HepG2 (cell line): ENCODE data around the gene RNFT2. TPM values are rescaled to one million over a fixed set of nuclear protein-coding genes. Genes with fewer than 3 reads are reported as not detected.

ENCODE experiments used
- ATAC-seq: fragments of 200-7000 bp; cut with Tn5 transposase; 3 replicates; pipeline ENCODE4 v1.9.1; 2020; ENCODE audit warnings: mild to moderate bottlenecking, moderate library complexity
- BruUV-seq: library from RNA; stranded (reverse); fragments of 400-500 nt; replicated peaks from 2 replicates; lab custom pipeline; 2021; lab: Mats Ljungman, UMichigan
- CTCF ChIA-PET: fragments of 300-600 bp; formaldehyde crosslinking; extraction: SDS; loops from one replicate; lab custom pipeline; 2021; ENCODE audit warnings: low total read pairs, inconsistent platforms, low intra/inter-chr PET ratio; lab: Yijun Ruan, JAX
- POLR2A ChIA-PET: fragments of 350-600 bp; sonication (Branson Sonifier 250); formaldehyde crosslinking; loops from one replicate; lab custom pipeline; 2020; ENCODE audit warnings: antibody characterized with exemption, inconsistent platforms; lab: Yijun Ruan, JAX
- DNase-seq: peaks from one replicate; pipeline ENCODE4 v3.0.0-alpha.2; 2015; ENCODE audit warnings: low spot score
- FAIRE-seq: peaks from 3 replicates; lab custom pipeline; 2011; peaks lifted over from hg19 to GRCh38; lab: Jason Lieb, UNC
- H2AFZ ChIP-seq: one replicate; pipeline ENCODE4 v1.6.1; 2011; ENCODE audit warnings: low read length, inconsistent platforms
- H3K27ac ChIP-seq: fragments of 300-600 bp; 3 replicates; pipeline ENCODE4 v1.8.0; 2011; ENCODE audit warnings: mixed run types, mild to moderate bottlenecking, mixed read lengths, low read length, inconsistent platforms; ENCODE audit not compliant: insufficient read depth; ENCODE audit errors: extremely low read length
- H3K27me3 ChIP-seq, 2 experiments: fragments of 200-600 bp in 1 of 2; 2 replicates in 1 of 2; 3 replicates in 1 of 2; pipeline versions ENCODE4 v1.6.0 to v1.8.0; 2011; ENCODE audit warnings: low read length in 2 of 2, mild to moderate bottlenecking in 2 of 2, moderate library complexity in 2 of 2, inconsistent platforms in 1 of 2; ENCODE audit not compliant: insufficient read depth in 2 of 2, control insufficient read depth in 1 of 2
- H3K36me3 ChIP-seq, 2 experiments: fragments of 200-600 bp in 1 of 2; replicated peaks in 1 of 2; 2 replicates in 1 of 2; 3 replicates in 1 of 2; pipeline versions ENCODE4 v1.5.1 to v1.8.0; 2011; ENCODE audit warnings: low read length in 2 of 2, inconsistent platforms in 1 of 2; ENCODE audit not compliant: insufficient read depth in 2 of 2, control insufficient read depth in 1 of 2
- H3K4me1 ChIP-seq: 2 replicates; pipeline ENCODE4 v1.5.1; 2012; ENCODE audit warnings: low read length, inconsistent platforms; ENCODE audit not compliant: insufficient read depth
- H3K4me2 ChIP-seq: 2 replicates; pipeline ENCODE4 v1.6.0; 2011; ENCODE audit warnings: low read depth, low read length, inconsistent platforms
- H3K4me3 ChIP-seq, 3 experiments: fragments of 200-600 bp in 1 of 3; sonication (generic), shearing (Covaris generic) in 1 of 3; replicated peaks in 1 of 3; 2 replicates each; pipeline ENCODE4 v1.5.1; 2011 to 2016; ENCODE audit warnings: low read length in 3 of 3, inconsistent platforms in 2 of 3, low read depth in 2 of 3, mild to moderate bottlenecking in 2 of 3, control low read depth in 1 of 3, mixed read lengths in 1 of 3; ENCODE audit not compliant: insufficient read depth in 1 of 3
- H3K79me2 ChIP-seq: one replicate; pipeline ENCODE4 v1.6.1; 2011; ENCODE audit warnings: low read length, inconsistent platforms; ENCODE audit not compliant: insufficient read depth
- H3K9ac ChIP-seq: 2 replicates; pipeline ENCODE4 v1.6.0; 2011; ENCODE audit warnings: mild to moderate bottlenecking, low read depth, low read length, inconsistent platforms; ENCODE audit not compliant: insufficient read depth
- H3K9me3 ChIP-seq: 2 replicates; pipeline ENCODE4 v1.5.1; 2012; ENCODE audit warnings: mild to moderate bottlenecking, low read length
- H4K20me1 ChIP-seq: 2 replicates; pipeline ENCODE4 v1.6.0; 2011; ENCODE audit warnings: inconsistent platforms, mild to moderate bottlenecking, low read length, moderate library complexity; ENCODE audit not compliant: insufficient read depth
- PBX2 ChIP-seq: IDR thresholded peaks from 2 replicates; pipeline ENCODE4 v1.6.1; 2016; ENCODE audit warnings: control low read depth
- ZNF501 ChIP-seq: sonication (generic); formaldehyde crosslinking; IDR thresholded peaks from 2 replicates; pipeline ENCODE4 v1.5.1; 2020; ENCODE audit warnings: mild to moderate bottlenecking, moderate library complexity, missing genetic modification reagents
- ZNF687 ChIP-seq: sonication (generic); formaldehyde crosslinking; IDR thresholded peaks from 2 replicates; pipeline ENCODE4 v1.5.1; 2020; ENCODE audit warnings: mild to moderate bottlenecking, missing genetic modification reagents, moderate library complexity
- WGBS: methylation state at CpG from one replicate; pipeline ENCODE4 v1.1.6; 2017; ENCODE audit warnings: low lambda C conversion rate; 5-methylcytosine and 5-hydroxymethylcytosine counted together
- in situ Hi-C: cut with HindIII; loops from 2 replicates; pipeline ENCODE4 v1.10.0; 2017; ENCODE audit warnings: low pct_unique_long_range_greater_than_20kb; ENCODE audit not compliant: extremely low pct_ligation_motif_present
- intact Hi-C: fragments of 100-400 bp; cut with micrococcal nuclease; formaldehyde crosslinking; loops from one replicate; pipeline ENCODE4 v1.10.0; 2022; ENCODE audit not compliant: unreplicated experiment
- polyA plus RNA-seq, 8 experiments: library from polyadenylated mRNA; depleted of rRNA in 3 of 8; stranded (reverse) in 7 of 8; unstranded in 1 of 8; fragments of >200 nt; fragmentation: Illumina TruSeq in 4 of 8; extraction: Trizol in 4 of 8; gene quantifications; 2 replicates each; pipeline versions ENCODE4 v1.2.1 to v1.2.3, GENCODE V29; 2011 to 2016; ENCODE audit warnings: low read depth in 4 of 8, missing spikeins in 1 of 8, mixed read lengths in 1 of 8; ENCODE audit not compliant: insufficient read depth in 1 of 8
- total RNA-seq, 5 experiments: library from RNA; depleted of rRNA; stranded (reverse); fragments of >200 nt; fragmentation: Illumina TruSeq; extraction: Trizol; gene quantifications; 2 replicates each; pipeline ENCODE4 v1.2.3, GENCODE V29; 2016; ENCODE audit warnings: low read depth in 1 of 5

The RNFT2 gene
- total and polyA plus RNA-seq, 2 of the 13 experiments (the other 11 are each of a cell fraction or from before 2014, with no cell fraction given), result 3.3 to 8.3 TPM

- Histone ChIP-seq H3K4me2 (no peak overlapping the region), H3K79me2 (no peaks in the 10 kb centered on the region), H3K4me3 (no peak overlapping the region), H3K9me3 (no peaks in the 10 kb centered on the region), H3K4me1 (no peaks in the 10 kb centered on the region), H3K9ac (no peak overlapping the region), H3K27ac (no peak overlapping the region), H2AFZ (no peak overlapping the region), H4K20me1 (no peaks in the 10 kb centered on the region), H3K27me3 (no peaks in the 10 kb centered on the region), H3K36me3 (peaks cover 2 to 3% of the 10 kb centered on the region in 2 experiments; a peak in 2 of 5 replicates)
- ChIA-PET CTCF (no interaction called here), POLR2A (no interaction called here)
- no peak for TF ChIP-seq ZNF687 (CRISPR knock-in tag)
- no peak for TF ChIP-seq ZNF501 (CRISPR knock-in tag)
- TF ChIP-seq PBX2 (CRISPR knock-in tag), result no peak
- 96% methylated on average over 3 of the region's 3 CpGs for WGBS
- BruUV-seq, result no TSS peak
- in situ Hi-C loops, result no loop called here
- DNase-seq, result no peak
- intact Hi-C loops, result no loop called here
- no peak for ATAC-seq
- no peak for FAIRE-seq
These were observed 28.6 kb downstream of the RNFT2 start for GRCh38 chr12:116766746-116767145.
